Activated CD4-positive, alpha-beta T cell treated with anti-CD3 and anti-CD28 coated beads, Interleukin-2, amount 10 ng/mL, durations not matched to agents 7 days and 5 days (primary cell): ENCODE measurements around the gene RIMBP2. TPM values are rescaled to one million over a fixed set of nuclear protein-coding genes. Genes with fewer than 3 reads are reported as not detected.

Source experiments
- CTCF ChIA-PET: fragments of 350-600 bp; sonication (Branson Sonifier 250); formaldehyde crosslinking; loops from one replicate; lab custom pipeline; 2021; ENCODE audit warnings: antibody characterized with exemption; lab: Charles Lee
- POLR2A ChIA-PET: fragments of 350-600 bp; sonication (Branson Sonifier 250); formaldehyde crosslinking; loops from one replicate; lab custom pipeline; 2021; ENCODE audit warnings: antibody characterized with exemption; lab: Charles Lee
- DNase-seq: peaks from one replicate; pipeline ENCODE4 v3.0.0-alpha.2; 2020
- H3K27ac Mint-ChIP-seq: one replicate; pipeline ENCODE4 v1.8.0; 2021; ENCODE audit warnings: mild to moderate bottlenecking, moderate library complexity, mixed read lengths
- H3K27me3 Mint-ChIP-seq: one replicate; pipeline ENCODE4 v1.8.0; 2021; ENCODE audit warnings: mixed read lengths
- H3K36me3 Mint-ChIP-seq: one replicate; pipeline ENCODE4 v1.8.0; 2021; ENCODE audit warnings: low read depth, mixed read lengths
- H3K4me1 Mint-ChIP-seq: one replicate; pipeline ENCODE4 v1.8.0; 2021; ENCODE audit warnings: mixed read lengths
- H3K4me3 Mint-ChIP-seq: one replicate; pipeline ENCODE4 v1.8.0; 2021; ENCODE audit warnings: mild to moderate bottlenecking, moderate library complexity, mixed read lengths
- H3K9me3 Mint-ChIP-seq: one replicate; pipeline ENCODE4 v1.8.0; 2021; ENCODE audit warnings: mixed read lengths
- total RNA-seq, 2 experiments: library from RNA; stranded (reverse); gene quantifications; one replicate each; pipeline ENCODE4 v1.2.3, GENCODE V29; 2021

RIMBP2 gene
- total RNA-seq, 2 experiments from 2014 or later = not detected

GRCh38 chr12:130559806-130560205 lies 156.3 kb downstream of the RIMBP2 start:
- ChIA-PET POLR2A (no interaction called here), CTCF (no interaction called here)
- DNase-seq = no peak
- no peaks in the 10 kb centered on the region for H3K9me3 Mint-ChIP-seq
- no peaks in the 10 kb centered on the region for H3K27me3 Mint-ChIP-seq
- H3K27ac Mint-ChIP-seq = no peak overlapping the region
- H3K4me3 Mint-ChIP-seq = no peak overlapping the region
- H3K4me1 Mint-ChIP-seq = no peaks in the 10 kb centered on the region
- no peaks in the 10 kb centered on the region for H3K36me3 Mint-ChIP-seq

GRCh38 chr12:130557886-130558765 lies 158.0 kb downstream of the RIMBP2 start:
- POLR2A ChIA-PET = no interaction called here

GRCh38 chr12:130557201-130557600 lies 158.9 kb downstream of the RIMBP2 start:
- Mint-ChIP-seq H3K4me1 (no peaks in the 10 kb centered on the region), H3K4me3 (no peak overlapping the region), H3K27ac (no peak overlapping the region), H3K36me3 (no peaks in the 10 kb centered on the region), H3K9me3 (no peaks in the 10 kb centered on the region), H3K27me3 (no peaks in the 10 kb centered on the region)
- ChIA-PET CTCF (no interaction called here), POLR2A (no interaction called here)
- no peak for DNase-seq

More at GRCh38 chr12:130557886-130558765, 158.0 kb downstream of the RIMBP2 start:
- H3K4me3 Mint-ChIP-seq = no peak overlapping the region
- H3K36me3 Mint-ChIP-seq = no peaks in the 10 kb centered on the region
- H3K27ac Mint-ChIP-seq = no peak overlapping the region
- H3K9me3 Mint-ChIP-seq = no peaks in the 10 kb centered on the region
- H3K27me3 Mint-ChIP-seq = no peaks in the 10 kb centered on the region
- CTCF ChIA-PET = no interaction called here
- H3K4me1 Mint-ChIP-seq = no peaks in the 10 kb centered on the region
- DNase-seq = no peak

GRCh38 chr12:130556486-130557055 lies 159.5 kb downstream of the RIMBP2 start:
- no peaks in the 10 kb centered on the region for H3K4me1 Mint-ChIP-seq
- ChIA-PET POLR2A (no interaction called here), CTCF (no interaction called here)
- DNase-seq = no peak
- no peaks in the 10 kb centered on the region for H3K36me3 Mint-ChIP-seq
- H3K9me3 Mint-ChIP-seq = peaks cover 4% of the 10 kb centered on the region
- no peaks in the 10 kb centered on the region for H3K27me3 Mint-ChIP-seq
- H3K27ac Mint-ChIP-seq = no peak overlapping the region
- no peak overlapping the region for H3K4me3 Mint-ChIP-seq

GRCh38 chr12:130555628-130556485 lies 160.2 kb downstream of the RIMBP2 start:
- Mint-ChIP-seq H3K27ac (no peak overlapping the region), H3K9me3 (peaks cover 4% of the 10 kb centered on the region), H3K4me3 (no peak overlapping the region), H3K4me1 (no peaks in the 10 kb centered on the region), H3K27me3 (no peaks in the 10 kb centered on the region), H3K36me3 (no peaks in the 10 kb centered on the region)
- DNase-seq = no peak
- ChIA-PET POLR2A (no interaction called here), CTCF (no interaction called here)

GRCh38 chr12:130555221-130555620 lies 160.9 kb downstream of the RIMBP2 start:
- POLR2A ChIA-PET = no interaction called here
- no peaks in the 10 kb centered on the region for H3K36me3 Mint-ChIP-seq
- CTCF ChIA-PET = no interaction called here

GRCh38 chr12:130552483-130552996 lies 163.6 kb downstream of the RIMBP2 start:
- Mint-ChIP-seq H3K36me3 (no peaks in the 10 kb centered on the region), H3K4me1 (no peaks in the 10 kb centered on the region), H3K4me3 (no peak overlapping the region), H3K27me3 (no peaks in the 10 kb centered on the region), H3K9me3 (peaks cover 6% of the 10 kb centered on the region), H3K27ac (no peak overlapping the region)
- DNase-seq = no peak
- ChIA-PET POLR2A (no interaction called here), CTCF (no interaction called here)

More at GRCh38 chr12:130555221-130555620, 160.9 kb downstream of the RIMBP2 start:
- Mint-ChIP-seq H3K4me3 (no peak overlapping the region), H3K27ac (no peak overlapping the region), H3K9me3 (peaks cover 4% of the 10 kb centered on the region), H3K27me3 (no peaks in the 10 kb centered on the region), H3K4me1 (no peaks in the 10 kb centered on the region)
- DNase-seq = no peak

- Mint-ChIP-seq H3K27ac (no peak overlapping the region), H3K27me3 (no peaks in the 10 kb centered on the region), H3K4me1 (no peaks in the 10 kb centered on the region), H3K4me3 (no peak overlapping the region), H3K36me3 (no peaks in the 10 kb centered on the region), H3K9me3 (peaks cover 6% of the 10 kb centered on the region)
- ChIA-PET CTCF (no interaction called here), POLR2A (no interaction called here)
- DNase-seq = no peak
These were observed 166.7 kb downstream of the RIMBP2 start for GRCh38 chr12:130549361-130549760.

- H3K27ac Mint-ChIP-seq = no peak overlapping the region
- ChIA-PET CTCF (interaction anchor here (1.3 kb wide), 1 partner anchor 10 kb away, joined by 3 read pairs; no protein-coding TSS in a partner anchor), POLR2A (no interaction called here)
- H3K27me3 Mint-ChIP-seq = no peaks in the 10 kb centered on the region
- H3K36me3 Mint-ChIP-seq = no peaks in the 10 kb centered on the region
- no peaks in the 10 kb centered on the region for H3K4me1 Mint-ChIP-seq
- no peak for DNase-seq
- peaks cover 6% of the 10 kb centered on the region for H3K9me3 Mint-ChIP-seq
- H3K4me3 Mint-ChIP-seq = no peak overlapping the region
These were observed 168.5 kb downstream of the RIMBP2 start for GRCh38 chr12:130547480-130548155.

- Mint-ChIP-seq H3K4me1 (no peaks in the 10 kb centered on the region), H3K4me3 (no peak overlapping the region), H3K27me3 (no peaks in the 10 kb centered on the region), H3K27ac (no peak overlapping the region), H3K9me3 (peaks cover 2% of the 10 kb centered on the region), H3K36me3 (no peaks in the 10 kb centered on the region)
- DNase-seq = no peak
- ChIA-PET CTCF (interaction anchor here (1.3 kb wide), 1 partner anchor 9 kb away, joined by 3 read pairs; no protein-coding TSS in a partner anchor), POLR2A (no interaction called here)
These were observed 169.6 kb downstream of the RIMBP2 start for GRCh38 chr12:130546494-130546893.

- H3K36me3 Mint-ChIP-seq = no peaks in the 10 kb centered on the region
- no peak for DNase-seq
- CTCF ChIA-PET = interaction anchor here (0.6 kb wide), 1 partner anchor 523 kb away, joined by 3 read pairs; no protein-coding TSS in a partner anchor
- peaks cover 5% of the 10 kb centered on the region for H3K9me3 Mint-ChIP-seq
- no peaks in the 10 kb centered on the region for H3K4me1 Mint-ChIP-seq
- no peak overlapping the region for H3K27ac Mint-ChIP-seq
- POLR2A ChIA-PET = no interaction called here
- no peak overlapping the region for H3K4me3 Mint-ChIP-seq
- H3K27me3 Mint-ChIP-seq = no peaks in the 10 kb centered on the region
These were observed 170.6 kb downstream of the RIMBP2 start for GRCh38 chr12:130545475-130545874.

- ChIA-PET POLR2A (no interaction called here), CTCF (no interaction called here)
- H3K4me3 Mint-ChIP-seq = no peak overlapping the region
- peaks cover 6% of the 10 kb centered on the region for H3K9me3 Mint-ChIP-seq
- H3K4me1 Mint-ChIP-seq = no peaks in the 10 kb centered on the region
- no peak for DNase-seq
- no peak overlapping the region for H3K27ac Mint-ChIP-seq
- H3K36me3 Mint-ChIP-seq = no peaks in the 10 kb centered on the region
- no peaks in the 10 kb centered on the region for H3K27me3 Mint-ChIP-seq
These were observed 175.7 kb downstream of the RIMBP2 start for GRCh38 chr12:130540376-130540775.
